ENCODE measurements around the gene NPAS3.

NPAS3 gene

DNA sequence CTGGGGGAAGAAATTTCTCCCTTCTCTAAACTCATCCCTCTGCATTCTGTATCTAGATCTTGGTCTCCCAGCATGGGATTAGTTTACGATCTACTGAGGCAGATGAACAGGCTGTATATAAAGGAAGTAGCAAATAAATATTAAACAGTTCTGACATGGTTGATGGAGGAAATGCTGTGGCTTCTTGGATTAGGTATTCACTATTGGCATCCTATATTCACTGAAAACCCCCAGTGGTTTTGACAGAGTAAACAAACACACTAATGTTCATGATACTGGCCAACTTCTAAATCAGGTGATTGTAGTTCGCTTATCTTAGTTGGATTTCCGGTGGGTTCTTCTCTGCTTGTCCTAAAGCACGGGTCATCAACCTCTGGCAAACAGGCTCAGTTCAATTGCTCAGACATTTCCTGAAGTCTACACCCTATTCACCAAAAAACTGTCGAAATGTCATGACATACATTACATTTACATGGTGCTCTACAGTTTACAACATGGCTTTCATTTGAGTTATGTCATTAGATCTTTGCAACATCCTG, 578.3 kb downstream of the NPAS3 start:
- ATAC-seq (ENCODE audit: low read depth): no peak
- H3K4me1 ChIP-seq (ENCODE audit: insufficient read depth, poor library complexity, severe bottlenecking): peaks cover 11% of the 10 kb centered on the region
- no peak overlapping the region for H3K27ac ChIP-seq (ENCODE audit: poor library complexity, severe bottlenecking)
- TF ChIP-seq CTCF (IDR thresholded peaks at IDR 0.05; ENCODE audit: poor library complexity, severe bottlenecking): no peak
- H3K9me3 ChIP-seq (ENCODE audit: severe bottlenecking): no peaks in the 10 kb centered on the region
- H3K4me3 ChIP-seq (ENCODE audit: severe bottlenecking): no peak overlapping the region
- no peaks in the 10 kb centered on the region for H3K27me3 ChIP-seq (ENCODE audit: insufficient read depth, poor library complexity, severe bottlenecking)
- H3K36me3 ChIP-seq (ENCODE audit: low read depth): no peaks in the 10 kb centered on the region
- no peak for DNase-seq (ENCODE audit: low spot score)

DNA sequence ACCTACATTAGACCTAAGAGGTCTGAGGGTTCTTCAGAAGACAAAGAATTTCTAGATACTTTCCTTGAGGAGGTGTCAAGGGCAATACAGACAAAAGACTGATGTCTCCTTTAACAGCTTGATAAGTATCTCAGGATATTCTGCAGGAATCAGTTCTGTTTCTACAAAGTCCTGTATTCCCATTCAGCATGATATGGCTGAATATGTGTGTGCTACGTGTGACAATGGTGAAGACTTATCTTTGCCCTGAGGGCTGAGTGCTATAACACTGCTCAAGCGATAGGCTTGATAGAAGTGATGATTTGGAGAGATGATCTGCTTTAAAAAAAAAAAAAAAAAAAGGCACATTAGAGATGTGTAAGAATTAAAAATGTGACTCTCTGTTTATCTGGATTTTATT, 582.5 kb downstream of the NPAS3 start:
- no peak overlapping the region for H3K27ac ChIP-seq (ENCODE audit: poor library complexity, severe bottlenecking)
- H3K36me3 ChIP-seq (ENCODE audit: low read depth): no peaks in the 10 kb centered on the region
- H3K27me3 ChIP-seq (ENCODE audit: insufficient read depth, poor library complexity, severe bottlenecking): no peaks in the 10 kb centered on the region
- H3K9me3 ChIP-seq (ENCODE audit: severe bottlenecking): peaks cover 3% of the 10 kb centered on the region
- TF ChIP-seq CTCF (IDR thresholded peaks at IDR 0.05; ENCODE audit: poor library complexity, severe bottlenecking): no peak
- no peak for ATAC-seq (ENCODE audit: low read depth)
- H3K4me3 ChIP-seq (ENCODE audit: severe bottlenecking): no peak overlapping the region
- peaks cover 26% of the 10 kb centered on the region for H3K4me1 ChIP-seq (ENCODE audit: insufficient read depth, poor library complexity, severe bottlenecking)
- no peak for DNase-seq (ENCODE audit: low spot score)

DNA sequence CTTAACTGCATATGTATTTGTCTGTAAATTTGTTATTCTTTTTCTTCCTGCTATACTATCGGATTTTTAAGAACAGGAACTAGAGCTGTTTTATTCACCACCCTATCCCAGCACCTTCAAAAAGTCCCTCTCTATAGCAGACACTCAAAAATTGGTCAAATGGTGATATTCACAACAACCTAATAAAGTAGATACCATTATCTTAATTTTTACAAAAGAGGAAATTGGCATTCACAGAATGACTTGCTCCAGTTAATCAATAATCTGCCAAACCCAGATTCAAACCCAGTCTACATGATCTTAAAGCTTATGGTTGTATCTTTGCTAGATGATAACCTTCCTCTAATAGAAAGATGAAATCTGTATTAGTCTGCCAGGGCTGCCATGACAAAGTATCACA, 585.6 kb downstream of the NPAS3 start:
- H3K27me3 ChIP-seq (ENCODE audit: insufficient read depth, poor library complexity, severe bottlenecking): no peaks in the 10 kb centered on the region
- H3K27ac ChIP-seq (ENCODE audit: poor library complexity, severe bottlenecking): no peak overlapping the region
- DNase-seq (ENCODE audit: low spot score) (no peak), ATAC-seq (ENCODE audit: low read depth) (no peak)
- no peak overlapping the region for H3K4me3 ChIP-seq (ENCODE audit: severe bottlenecking)
- H3K9me3 ChIP-seq (ENCODE audit: severe bottlenecking): peaks cover 3% of the 10 kb centered on the region
- TF ChIP-seq CTCF (IDR thresholded peaks at IDR 0.05; ENCODE audit: poor library complexity, severe bottlenecking): no peak
- H3K36me3 ChIP-seq (ENCODE audit: low read depth): no peaks in the 10 kb centered on the region
- peaks cover 28% of the 10 kb centered on the region for H3K4me1 ChIP-seq (ENCODE audit: insufficient read depth, poor library complexity, severe bottlenecking)

DNA sequence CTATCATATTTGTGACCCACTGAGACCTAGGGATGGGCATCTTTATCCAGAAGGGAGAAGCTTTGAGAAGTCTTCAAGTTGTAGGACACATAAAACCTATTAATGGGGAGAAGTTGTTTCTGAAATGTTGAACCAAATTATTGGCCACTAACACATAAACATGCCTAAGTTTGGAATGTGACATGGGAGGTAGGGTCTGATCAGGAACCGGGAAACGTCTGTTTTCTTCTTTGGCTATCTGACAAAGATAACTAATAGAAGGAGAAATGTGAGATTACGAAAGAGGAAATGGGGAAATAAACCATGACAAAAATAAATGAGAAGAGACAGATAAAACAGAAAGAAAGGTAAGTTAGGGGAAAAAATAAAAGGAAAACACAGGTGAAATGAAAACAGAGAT, 586.9 kb downstream of the NPAS3 start:
- ATAC-seq (ENCODE audit: low read depth) (no peak), DNase-seq (ENCODE audit: low spot score) (no peak)
- no peak for TF ChIP-seq CTCF (IDR thresholded peaks at IDR 0.05; ENCODE audit: poor library complexity, severe bottlenecking)
- no peak overlapping the region for H3K4me3 ChIP-seq (ENCODE audit: severe bottlenecking)
- no peaks in the 10 kb centered on the region for H3K36me3 ChIP-seq (ENCODE audit: low read depth)
- H3K9me3 ChIP-seq (ENCODE audit: severe bottlenecking): peaks cover 3% of the 10 kb centered on the region
- peak overlapping the region; percentile 48 for H3K27ac ChIP-seq (ENCODE audit: poor library complexity, severe bottlenecking)
- peaks cover 28% of the 10 kb centered on the region for H3K4me1 ChIP-seq (ENCODE audit: insufficient read depth, poor library complexity, severe bottlenecking)
- no peaks in the 10 kb centered on the region for H3K27me3 ChIP-seq (ENCODE audit: insufficient read depth, poor library complexity, severe bottlenecking)

- Histone ChIP-seq H3K27ac (ENCODE audit: poor library complexity, severe bottlenecking) (no peak overlapping the region), H3K4me3 (ENCODE audit: severe bottlenecking) (no peak overlapping the region)
- no peak for ATAC-seq (ENCODE audit: low read depth)
These were observed 588.5 kb downstream of the NPAS3 start for GRCh38 chr14:33527023-33527634.

More at GRCh38 chr14:33527023-33527634, 588.5 kb downstream of the NPAS3 start:
- no peak for DNase-seq (ENCODE audit: low spot score)
- H3K27me3 ChIP-seq (ENCODE audit: insufficient read depth, poor library complexity, severe bottlenecking): no peaks in the 10 kb centered on the region
- no peaks in the 10 kb centered on the region for H3K36me3 ChIP-seq (ENCODE audit: low read depth)
- H3K9me3 ChIP-seq (ENCODE audit: severe bottlenecking): peaks cover 3% of the 10 kb centered on the region
- no peak for TF ChIP-seq CTCF (IDR thresholded peaks at IDR 0.05; ENCODE audit: poor library complexity, severe bottlenecking)
- peaks cover 24% of the 10 kb centered on the region for H3K4me1 ChIP-seq (ENCODE audit: insufficient read depth, poor library complexity, severe bottlenecking)
